Fibroblast of skin of back (primary cell): ENCODE measurements around the gene SNCA.

Source experiments
- DNase-seq: peaks from one replicate; pipeline ENCODE4 v3.0.0-alpha.2; 2013

The SNCA gene

DNA sequence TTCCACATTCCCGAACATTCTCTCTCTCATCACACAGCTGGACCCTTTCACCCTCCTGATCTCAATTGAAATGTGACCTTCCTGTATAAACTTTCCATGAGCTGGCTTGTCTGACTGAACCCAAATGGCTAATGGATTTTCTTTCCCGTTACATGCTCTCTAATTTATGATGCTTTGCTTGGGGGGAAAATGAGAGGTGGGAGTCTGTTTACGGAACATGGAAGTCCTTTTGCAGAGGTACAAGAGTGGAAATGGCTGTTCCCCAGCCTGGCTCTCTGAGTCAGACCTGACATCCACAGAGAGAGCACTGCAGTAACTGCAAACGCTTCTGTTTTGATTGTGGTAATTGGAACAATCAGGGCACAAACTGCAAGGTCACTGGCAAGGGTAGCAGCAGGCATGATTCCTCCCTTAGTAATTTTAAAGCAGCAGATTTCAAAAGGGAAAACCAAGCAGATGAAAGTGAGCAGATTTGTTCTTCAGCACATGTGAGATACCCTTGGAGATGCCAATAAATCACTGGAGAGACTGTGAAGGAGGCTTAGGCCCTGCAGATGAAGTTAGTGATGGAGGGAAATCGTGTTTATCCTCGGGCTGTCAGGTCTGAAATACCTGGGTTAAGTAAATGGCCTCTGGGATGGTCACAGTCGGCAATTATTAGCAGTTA lies 83.9 kb downstream of the SNCA start:
- peak; percentile 49 for DNase-seq

DNA sequence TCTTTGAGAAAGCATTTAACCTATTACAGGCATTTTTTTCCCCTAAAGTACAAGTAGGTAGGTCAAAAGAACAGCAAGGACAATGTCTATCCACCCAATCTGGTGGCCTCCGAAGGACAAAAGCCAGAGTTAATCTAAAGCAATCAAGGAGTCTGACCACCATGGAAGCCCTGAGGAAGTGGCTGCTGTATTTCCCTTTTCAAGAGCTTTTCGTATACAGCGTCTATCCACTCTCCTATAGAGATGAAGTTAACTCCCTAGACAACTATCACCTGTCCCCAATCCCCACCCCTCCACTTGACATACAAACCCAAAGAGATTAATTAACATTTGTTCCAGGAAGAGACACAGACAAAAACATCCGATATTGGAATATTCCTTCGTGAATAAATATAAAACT lies 85.5 kb downstream of the SNCA start:
- DNase-seq: no peak

DNA sequence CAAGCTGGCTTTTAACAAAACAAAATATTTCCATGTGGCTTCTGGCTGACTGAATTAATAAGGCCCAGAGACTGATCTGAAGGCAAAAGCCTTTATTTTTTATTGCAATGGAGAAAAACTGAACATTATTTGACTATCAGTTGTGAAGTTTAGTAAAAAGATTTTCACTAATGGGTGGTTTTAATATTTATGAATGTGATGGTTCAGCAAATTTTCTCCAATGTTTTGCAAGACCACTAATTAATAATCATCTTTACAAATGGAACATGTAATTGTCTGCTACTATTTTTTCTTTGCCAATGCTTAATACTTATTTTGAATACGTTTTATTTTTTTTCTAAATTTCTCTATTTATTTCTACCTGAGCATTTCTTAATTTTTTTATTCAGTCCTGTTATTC lies 90.6 kb downstream of the SNCA start:
- DNase-seq: no peak

DNA sequence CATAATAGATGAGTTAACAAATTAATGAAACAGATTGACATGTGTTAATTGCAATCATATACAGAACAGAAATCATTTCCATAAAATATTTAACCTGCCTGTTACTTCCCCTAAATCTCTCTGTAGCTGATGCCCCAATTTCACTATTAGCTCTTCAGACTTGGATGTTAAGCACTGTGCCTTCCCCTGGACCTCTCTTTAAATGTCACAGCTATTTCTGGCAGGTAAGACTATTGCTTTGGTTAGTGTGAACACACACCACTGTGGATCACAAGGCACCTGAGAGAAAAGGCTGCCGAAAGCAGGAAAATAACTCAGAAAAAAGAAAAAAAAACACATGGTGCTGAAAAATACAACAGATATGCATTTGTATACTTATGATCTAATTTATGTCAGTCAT lies 91.3 kb downstream of the SNCA start:
- no peak for DNase-seq

DNA sequence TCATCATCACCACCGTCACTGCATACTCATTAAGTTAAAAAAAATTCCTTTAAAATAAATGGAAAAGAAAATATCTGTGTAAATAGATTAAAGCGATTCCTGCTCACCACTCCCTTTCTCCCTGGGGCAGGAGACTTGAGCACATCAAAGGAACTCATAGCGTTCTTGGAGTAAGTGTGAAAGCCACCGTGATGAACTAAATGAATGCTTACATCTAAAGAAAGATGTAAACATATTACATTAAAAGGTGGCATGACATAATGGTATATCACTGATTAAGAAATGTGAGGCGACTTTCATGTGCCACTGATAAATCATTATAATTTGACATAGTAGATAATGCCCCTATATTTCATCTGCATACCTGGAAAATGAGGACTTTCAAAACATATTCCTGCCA lies 92.0 kb downstream of the SNCA start:
- no peak for DNase-seq

DNA sequence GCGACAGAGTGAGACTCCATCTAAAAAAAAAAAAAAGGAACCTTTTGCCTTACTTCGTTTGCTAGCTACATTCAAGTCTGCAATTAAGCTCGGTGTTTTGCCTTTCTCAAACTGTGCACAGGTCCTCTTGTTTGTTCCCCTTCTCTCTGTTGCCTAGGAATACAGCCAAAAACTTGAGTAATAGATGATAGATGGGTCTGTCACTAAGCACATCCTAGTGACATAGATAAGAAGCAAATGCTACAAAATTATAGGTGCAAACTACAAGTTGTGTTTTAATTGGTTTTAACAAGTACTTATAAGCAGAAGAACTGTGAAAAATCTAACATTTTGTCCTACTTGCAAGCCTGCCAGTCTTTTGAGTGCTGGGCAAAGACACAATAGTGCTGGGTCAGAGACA lies 95.2 kb downstream of the SNCA start:
- DNase-seq: no peak

DNA sequence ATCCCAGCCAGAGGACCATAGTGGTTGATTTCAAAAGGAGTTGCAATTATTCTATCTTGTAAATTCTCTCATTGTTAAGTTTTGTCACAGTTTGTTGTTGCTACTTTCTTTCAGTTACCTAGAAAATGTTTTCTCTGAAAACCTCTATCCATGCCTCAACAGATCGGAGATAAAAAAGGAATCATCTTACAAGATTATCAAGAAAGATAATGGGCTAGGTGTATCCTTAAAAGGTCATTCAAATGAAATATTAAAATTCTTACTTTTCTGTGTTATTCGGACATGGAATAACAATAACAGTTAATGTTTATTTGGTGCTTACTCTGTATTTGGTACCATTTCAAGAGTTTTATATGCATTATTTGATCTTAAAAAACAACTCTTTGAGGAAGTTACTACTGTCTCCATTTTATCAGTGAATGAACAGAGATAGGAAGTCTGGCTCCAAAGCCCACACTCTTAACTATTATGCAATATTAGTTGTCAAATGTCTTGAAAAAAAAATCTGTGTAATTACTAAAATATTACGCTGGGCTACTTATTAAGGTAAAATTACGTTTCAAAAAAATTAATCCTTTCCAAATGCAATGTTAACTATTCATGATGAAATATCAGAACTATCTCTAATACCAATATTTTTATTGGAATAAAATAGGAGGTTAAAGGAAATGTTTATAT lies 97.5 kb downstream of the SNCA start:
- no peak for DNase-seq

DNA sequence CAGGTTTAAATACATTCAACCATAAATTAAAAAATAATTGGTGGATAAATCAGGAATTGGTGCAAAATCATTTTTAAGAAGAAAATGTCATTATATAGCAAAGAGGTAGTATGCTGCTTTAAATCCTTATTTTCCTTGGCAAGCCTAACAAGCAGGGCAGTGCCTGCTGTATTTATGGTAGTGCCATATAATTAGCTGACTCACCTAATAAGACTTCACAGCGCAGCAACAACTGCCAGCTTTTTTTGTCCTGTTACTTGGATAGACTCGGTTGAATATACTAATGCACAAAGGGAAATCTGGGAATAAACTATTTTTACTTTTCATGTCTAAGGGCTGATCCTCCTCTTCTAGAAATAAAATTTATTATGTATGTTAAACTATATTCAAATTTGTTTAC lies 99.1 kb downstream of the SNCA start:
- peak; percentile 58 for DNase-seq

DNA sequence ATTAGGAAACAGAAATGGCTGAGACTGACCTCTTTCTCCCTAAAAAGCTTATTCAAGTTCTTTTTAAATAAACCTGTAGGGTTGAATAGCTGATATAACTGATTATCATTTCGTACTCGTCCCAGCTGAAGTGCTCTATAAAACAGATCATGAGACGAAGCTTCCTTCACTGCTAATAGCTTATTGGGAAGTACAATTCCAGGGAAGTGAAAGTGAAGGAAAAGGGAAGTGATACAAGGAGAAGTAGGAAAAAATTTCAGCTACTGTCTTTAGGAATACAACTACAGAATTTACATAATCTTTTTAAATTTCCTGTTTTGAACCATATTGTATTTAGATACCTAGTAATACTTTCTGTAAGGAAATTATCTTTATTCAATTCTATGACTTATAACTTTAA lies 103.0 kb downstream of the SNCA start:
- DNase-seq: no peak

DNA sequence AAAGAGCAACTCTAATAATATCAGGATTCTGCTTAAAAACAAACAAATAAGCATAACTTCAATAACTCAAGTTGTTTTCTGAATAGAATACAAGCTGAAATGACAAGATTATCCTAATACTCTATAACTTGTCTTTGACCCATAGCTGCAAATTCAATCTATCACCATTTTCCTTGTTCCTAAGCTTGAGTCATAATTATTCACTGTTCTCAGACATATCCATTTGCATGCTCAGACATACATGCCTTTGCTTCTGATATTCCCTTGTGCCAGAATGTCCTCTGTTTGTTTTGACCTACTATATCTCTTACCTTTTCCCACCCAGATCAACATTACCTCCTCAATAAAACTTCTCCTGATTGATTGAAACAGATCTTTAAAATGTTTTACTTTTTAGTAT lies 109.7 kb downstream of the SNCA start:
- DNase-seq: no peak

DNA sequence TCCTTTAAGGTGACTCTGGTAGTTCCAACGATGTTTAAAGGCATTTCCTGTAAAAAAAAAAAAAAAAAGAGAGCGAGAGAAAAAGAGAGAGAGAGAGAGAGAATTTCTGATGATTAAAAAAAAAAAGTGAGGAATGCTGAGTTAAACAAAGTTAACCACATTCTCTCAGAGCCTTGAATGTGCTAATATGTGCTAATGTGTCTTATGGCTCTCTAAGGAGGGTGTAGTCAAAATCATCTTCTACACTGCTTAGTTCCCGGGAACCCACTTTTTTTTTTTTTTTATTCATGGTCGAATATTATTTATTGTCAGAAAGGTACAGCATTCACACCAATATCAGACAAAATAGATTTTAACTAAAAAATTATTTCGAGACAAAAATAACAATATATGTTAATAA lies 111.7 kb downstream of the SNCA start:
- DNase-seq: peak; percentile 33

DNA sequence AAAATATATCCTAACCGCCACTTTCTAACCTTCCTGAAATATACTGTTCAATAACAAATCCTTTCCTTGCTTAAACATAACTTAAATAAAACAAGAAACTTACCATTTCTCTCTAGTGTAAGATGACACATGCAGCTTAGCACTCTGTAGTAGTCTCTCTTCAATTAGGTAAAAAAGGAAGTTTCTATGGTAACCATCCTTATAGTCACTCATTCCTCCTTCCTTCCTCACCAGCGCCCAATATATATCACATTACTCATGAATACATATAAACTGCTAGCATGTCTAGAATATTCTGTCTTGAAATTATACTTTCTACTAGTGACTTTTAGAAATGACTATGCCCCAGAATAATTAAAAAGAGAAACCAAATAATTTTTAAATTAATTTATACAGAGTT lies 112.2 kb downstream of the SNCA start:
- DNase-seq: peak; percentile 89

DNA sequence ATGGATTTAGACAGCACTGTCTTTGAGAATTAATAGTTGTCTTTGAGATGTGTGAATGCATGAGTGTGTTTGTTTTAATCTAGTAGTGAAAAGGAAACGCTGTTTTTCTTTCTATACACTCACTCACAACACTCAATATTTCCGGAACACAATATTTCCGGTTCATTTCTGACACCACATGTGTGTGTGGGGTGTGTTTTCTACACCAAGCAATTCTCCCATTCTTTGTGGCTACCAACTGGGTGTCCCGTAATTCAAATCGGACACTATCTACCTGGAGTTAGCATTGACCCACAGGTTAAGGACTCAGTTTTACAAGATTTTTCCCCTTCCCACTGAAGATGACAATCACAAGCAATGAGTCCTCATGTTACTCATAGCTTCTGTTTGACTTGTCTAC lies 113.9 kb downstream of the SNCA start:
- DNase-seq: no peak

DNA sequence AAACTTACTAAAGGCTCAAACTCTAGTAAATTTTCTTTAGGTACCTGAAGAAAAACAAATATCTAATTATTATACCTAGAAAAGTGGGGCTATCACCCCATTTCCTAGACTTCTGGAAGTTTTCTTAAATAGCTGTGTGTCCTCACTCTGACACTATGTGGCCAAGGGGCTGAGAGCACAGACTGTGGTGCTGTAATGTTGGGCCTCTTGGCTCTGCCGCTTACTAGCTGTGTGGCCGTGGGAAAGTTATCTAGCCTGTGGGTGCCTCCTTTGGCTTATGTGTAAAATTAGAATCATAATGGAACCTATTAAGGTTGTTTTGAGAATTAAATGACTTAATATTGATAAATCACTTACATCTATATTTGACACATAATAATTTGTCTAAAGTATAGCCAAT lies 114.4 kb downstream of the SNCA start:
- no peak for DNase-seq

DNA sequence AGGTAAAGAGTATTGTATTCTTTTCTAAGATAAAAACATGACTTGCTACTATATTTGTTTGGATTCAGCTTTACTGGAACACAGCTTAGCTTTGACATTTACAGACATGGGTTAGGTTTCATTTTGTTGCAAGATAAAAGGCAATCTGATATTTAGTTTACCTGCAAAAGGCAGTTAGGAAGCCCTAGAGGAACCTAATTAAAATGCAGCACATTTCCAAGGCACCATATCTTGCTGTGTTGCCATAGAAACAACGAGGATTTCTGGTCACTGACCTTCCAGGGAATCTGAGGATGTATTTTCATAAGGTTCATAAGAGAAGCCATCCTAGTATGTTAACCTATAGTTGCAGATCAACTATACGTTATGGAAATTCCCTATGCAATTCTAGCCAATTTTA lies 116.0 kb downstream of the SNCA start:
- no peak for DNase-seq

DNA sequence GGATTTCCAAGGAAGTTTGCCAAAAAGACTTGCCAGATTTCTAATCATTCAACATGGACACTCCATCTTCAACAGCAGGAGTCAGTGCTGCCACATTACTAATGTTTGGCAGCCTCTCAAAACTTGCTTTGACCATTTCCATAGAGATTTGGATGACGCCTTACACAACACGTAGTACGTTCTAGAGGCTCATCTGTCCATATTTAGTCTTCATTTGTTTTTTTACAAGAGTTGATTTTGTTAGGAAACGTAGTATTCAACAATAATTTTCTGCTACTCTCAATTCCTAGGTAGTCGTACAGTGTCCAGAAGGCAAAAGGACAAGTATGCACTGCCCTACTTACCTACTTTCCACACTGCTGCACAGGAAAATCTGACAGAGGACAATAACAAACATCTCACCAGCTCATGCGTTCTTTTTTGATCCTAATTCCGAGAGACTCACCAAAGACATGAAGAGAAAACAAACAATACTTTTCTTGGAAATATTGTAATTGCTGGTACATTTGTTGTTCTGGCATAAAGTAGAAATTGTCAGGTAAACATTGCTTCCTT lies 117.3 kb downstream of the SNCA start:
- no peak for DNase-seq

DNA sequence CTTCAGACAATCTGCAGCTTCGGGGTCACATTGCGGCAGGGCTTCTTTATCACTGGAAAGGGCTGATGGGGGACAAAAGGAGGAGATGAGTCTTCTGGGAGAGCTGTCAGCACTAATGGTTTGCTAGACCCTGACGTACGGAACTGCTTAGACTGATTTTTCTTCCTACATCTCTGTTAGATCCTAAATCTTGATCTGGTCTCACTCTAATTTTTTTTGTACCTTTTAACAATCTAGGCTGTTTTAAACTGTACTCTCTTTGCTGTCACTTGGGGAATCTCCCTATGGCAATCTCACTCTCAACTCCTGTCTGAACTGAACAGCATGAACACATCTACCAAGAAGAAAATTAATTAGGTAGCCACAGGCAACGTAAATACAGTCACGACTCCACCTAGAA lies 120.1 kb downstream of the SNCA start:
- DNase-seq: no peak

DNA sequence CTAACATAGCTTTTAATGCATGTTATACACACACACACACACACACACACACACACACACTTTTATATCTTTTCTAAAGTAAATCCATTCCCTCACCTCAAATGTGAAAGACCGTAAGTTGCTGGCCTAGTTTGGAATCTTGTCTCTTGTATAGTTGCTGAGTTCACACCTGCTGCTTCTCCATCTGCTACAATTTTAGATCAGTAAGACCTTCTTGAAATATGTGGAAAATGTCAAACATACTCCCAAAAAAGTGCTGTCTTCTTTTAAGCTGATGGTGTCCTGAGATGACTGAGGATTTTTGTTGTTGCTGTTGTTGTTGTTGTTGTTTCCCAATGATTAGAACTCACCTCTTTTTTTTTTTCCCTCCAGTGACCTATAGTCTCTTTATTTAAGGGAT lies 121.3 kb downstream of the SNCA start:
- no peak for DNase-seq

DNA sequence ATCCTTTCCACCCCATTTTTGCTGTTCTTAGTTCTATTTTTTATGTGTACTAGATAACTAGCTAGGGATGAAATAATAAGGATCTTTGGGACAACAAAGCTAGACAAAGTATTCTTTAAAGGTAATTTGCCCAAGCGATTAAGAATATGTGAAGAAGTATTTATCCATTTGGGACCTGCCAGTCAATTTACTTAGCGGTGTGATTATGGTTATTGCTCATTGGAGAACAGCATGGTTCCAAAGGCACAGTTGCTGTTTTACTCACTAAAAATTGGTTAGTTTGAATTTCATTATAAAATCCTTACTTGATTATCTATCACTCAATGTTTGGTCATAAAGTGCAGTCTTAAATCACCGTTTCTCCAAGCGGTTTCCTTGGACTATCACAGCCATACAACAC lies 124.1 kb downstream of the SNCA start:
- DNase-seq: no peak

DNA sequence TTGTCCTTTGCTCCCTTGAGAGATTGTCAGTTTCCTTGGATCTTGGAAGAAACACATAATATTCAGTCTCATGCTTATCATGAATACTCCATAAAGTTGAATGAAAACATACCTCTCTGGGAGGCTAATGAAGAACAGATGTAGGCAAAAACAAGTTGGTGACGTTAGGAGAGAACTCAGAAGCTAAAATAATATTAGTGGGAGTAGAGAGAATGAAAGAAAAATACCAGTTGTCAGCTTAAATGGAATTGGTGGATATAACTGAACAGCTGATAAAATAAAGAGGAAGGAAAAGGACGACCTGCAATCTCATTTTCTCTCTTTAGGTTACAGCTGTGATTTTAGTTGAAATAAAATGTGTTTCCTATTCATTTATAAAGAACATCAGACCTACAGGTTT lies 124.8 kb downstream of the SNCA start:
- peak; percentile 73 for DNase-seq

DNA sequence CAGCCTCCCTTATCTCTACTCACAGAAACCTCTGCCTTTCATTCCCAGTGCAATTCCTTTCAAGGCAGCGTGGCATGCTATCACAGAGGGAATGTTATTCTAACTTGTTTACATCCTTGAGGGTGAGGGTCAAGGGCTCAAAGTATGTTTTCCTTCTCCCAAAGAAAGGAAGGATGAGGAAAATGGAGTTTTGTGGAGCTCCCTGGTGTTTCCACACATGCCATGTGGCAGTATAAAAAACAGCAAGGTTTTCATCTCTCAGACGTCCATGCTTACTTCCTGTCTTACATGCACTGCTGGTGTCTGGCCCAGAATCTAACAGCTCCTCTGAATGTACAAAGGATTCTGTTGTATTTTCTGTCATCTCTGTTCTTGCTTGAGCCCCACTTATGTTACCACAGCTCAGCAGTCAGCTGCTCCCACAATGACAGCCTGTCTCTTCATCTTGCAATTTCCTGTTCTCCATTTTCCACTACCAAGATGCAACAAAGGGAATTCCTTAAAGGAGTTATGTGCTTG lies 128.0 kb downstream of the SNCA start:
- peak; percentile 25 for DNase-seq

DNA sequence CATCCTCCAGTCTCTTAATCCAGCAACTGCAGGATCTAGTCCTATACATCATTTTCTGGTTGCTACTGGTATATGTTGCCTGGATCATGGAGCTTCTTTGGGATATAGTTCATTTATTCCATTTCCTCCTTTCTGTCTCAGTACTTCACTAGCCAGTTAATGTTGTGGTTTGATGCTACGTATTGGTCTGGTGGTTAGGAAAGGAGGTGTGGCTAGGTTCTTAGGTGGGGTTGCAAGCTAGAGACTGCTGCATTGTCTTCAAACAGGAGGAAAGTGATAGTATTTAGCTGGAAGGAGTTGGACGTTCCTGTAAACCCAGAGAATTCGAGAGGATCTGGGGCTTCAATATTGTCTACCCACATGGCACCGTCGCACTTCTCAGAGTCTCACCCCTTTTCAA lies 129.5 kb downstream of the SNCA start:
- no peak for DNase-seq

DNA sequence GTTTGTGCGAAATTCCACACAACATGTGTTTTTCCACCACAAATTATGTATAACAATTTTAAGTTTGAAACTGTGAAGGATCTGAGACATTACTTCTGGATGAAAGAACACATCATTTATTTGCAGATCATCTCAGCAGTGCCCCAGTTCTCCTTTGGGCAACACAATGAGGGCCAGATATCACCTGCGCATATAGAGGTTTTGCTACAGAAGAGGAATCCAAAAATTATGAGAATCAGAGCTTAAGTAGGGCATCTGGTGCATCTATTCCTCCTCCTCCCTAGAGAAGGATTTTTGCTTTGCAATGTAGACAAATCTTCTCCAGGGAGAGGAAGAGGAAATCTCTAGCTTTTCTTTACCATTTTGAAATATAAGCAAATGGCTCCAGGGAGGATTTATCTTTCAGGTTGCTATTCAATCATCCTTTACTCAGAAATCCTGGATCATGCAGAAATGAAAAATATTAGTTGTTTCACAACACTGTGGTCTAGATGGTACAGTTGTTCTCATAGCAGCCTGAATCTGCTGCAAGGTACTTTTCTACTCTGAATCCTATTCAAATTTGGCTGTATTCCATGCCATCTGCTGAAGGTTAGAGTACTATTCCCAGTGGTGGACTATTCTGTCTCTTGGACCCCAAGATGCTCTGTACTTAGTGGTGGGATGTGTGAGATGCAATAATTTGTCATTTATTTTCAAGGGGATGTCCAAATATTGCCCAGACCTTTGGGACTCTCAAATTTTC lies 132.1 kb downstream of the SNCA start:
- no peak for DNase-seq
